ENCODE measurements around the gene NPAS1. TPM values are rescaled to one million over a fixed set of nuclear protein-coding genes. Genes with fewer than 3 reads are reported as not detected.

Gene NPAS1
- total RNA-seq, 1 experiment from 2014 or later: 4.6 TPM

- no peak for TF ChIP-seq REST (IDR thresholded peaks at IDR 0.05; ENCODE audit: low read depth)
- TF ChIP-seq ELF1 (IDR thresholded peaks at IDR 0.05; ENCODE audit: borderline replicate concordance, low read depth): no peak
- TF ChIP-seq CBX3 (IDR thresholded peaks at IDR 0.05; ENCODE audit: low read depth): no peak
- no peak for TF ChIP-seq SP1 (IDR thresholded peaks at IDR 0.05; ENCODE audit: low read depth)
- TF ChIP-seq SRF (IDR thresholded peaks at IDR 0.05; ENCODE audit: low read depth): no peak
- TF ChIP-seq SIN3A (IDR thresholded peaks at IDR 0.05; ENCODE audit: low read depth): no peak
- TF ChIP-seq EGR1 (IDR thresholded peaks at IDR 0.05; ENCODE audit: low read depth): no peak
- no peak for TF ChIP-seq ZNF274 (IDR thresholded peaks at IDR 0.05; ENCODE audit: low read depth, low read length)
- no peak for TF ChIP-seq RAD21 (IDR thresholded peaks at IDR 0.05; ENCODE audit: low read depth)
- TF ChIP-seq CEBPB (IDR thresholded peaks at IDR 0.05; ENCODE audit: low read depth): no peak
- TF ChIP-seq ZFX (IDR thresholded peaks at IDR 0.05): no peak
- no peak for TF ChIP-seq JUND (IDR thresholded peaks at IDR 0.05)
Observed at GRCh38 chr19:47018923-47019322, 714 bp upstream of the NPAS1 start (continued).

- no peaks in the 10 kb centered on the region for H4K20me1 ChIP-seq (ENCODE audit: insufficient read depth)
- intact Hi-C loops (cut with micrococcal nuclease): no loop called here
- H3K4me3 ChIP-seq (replicated peaks in 1 of 2; ENCODE audit: low read depth in 1 of 2, low read length in 2 of 2): peak overlapping the region; percentile 49 to 63; a peak in 2 of 4 replicates
- no peak for DNase-seq (ENCODE audit: low read depth, low spot score)
- H3K36me3 ChIP-seq (ENCODE audit: control insufficient read depth in 1 of 2, insufficient read depth in 2 of 2, low read length in 2 of 2): no peaks in the 10 kb centered on the region
- RAD21 ChIA-PET (ENCODE audit: low non-redundant PET in 1 of 2, low total read pairs in 2 of 2, uncharacterized antibody in 2 of 2, unreplicated experiment in 2 of 2): no interaction called here
- H2AFZ ChIP-seq (ENCODE audit: low read depth, low read length, poor library complexity, severe bottlenecking): no peak overlapping the region
- no peaks in the 10 kb centered on the region for H3K27me3 ChIP-seq (ENCODE audit: insufficient read depth, low read length)
- no peaks in the 10 kb centered on the region for H3K9me3 ChIP-seq (ENCODE audit: control insufficient read depth in 1 of 2, insufficient read depth in 1 of 2, low read depth in 1 of 2, low read length in 2 of 2)
- POLR2A ChIA-PET: interaction anchor here (1.1 kb wide), 1 partner anchor 7 kb away, joined by 3 read pairs; no protein-coding TSS in a partner anchor
- CTCF ChIA-PET: interaction anchor here (1.1 kb wide), 1 partner anchor 8 kb away, joined by 4 read pairs; no protein-coding TSS in a partner anchor
- H3K4me1 ChIP-seq (ENCODE audit: control insufficient read depth in 1 of 2, insufficient read depth in 2 of 2, low read length in 2 of 2): peaks cover 3 to 15% of the 10 kb centered on the region in 2 experiments; a peak in 3 of 4 replicates
- TF ChIP-seq ELF1 (IDR thresholded peaks at IDR 0.05; ENCODE audit: borderline replicate concordance, low read depth) (no peak), POLR2A (IDR thresholded peaks at IDR 0.05; ENCODE audit: borderline replicate concordance, extremely low read depth, insufficient read depth, insufficient read length) (no peak), ZFX (IDR thresholded peaks at IDR 0.05) (no peak), POLR2AphosphoS5 (IDR thresholded peaks at IDR 0.05; ENCODE audit: low read depth, low read length) (no peak)
- H3K4me2 ChIP-seq (ENCODE audit: low read length): peak overlapping the region; percentile 95
- H3K9ac ChIP-seq (ENCODE audit: low read length): peak overlapping the region; percentile 53; the same call in 1 of the 2 replicates
- H3K79me2 ChIP-seq (ENCODE audit: insufficient read depth, low read length): no peaks in the 10 kb centered on the region
- peak; percentile 62 for ATAC-seq
- no TSS peak for BruUV-seq (replicated peaks)
- H3K9me2 ChIP-seq (ENCODE audit: insufficient read depth): no peaks in the 10 kb centered on the region
- H3K27ac ChIP-seq (ENCODE audit: low read depth, low read length): no peak overlapping the region; the same call in 1 of the 2 replicates
Observed at GRCh38 chr19:47020132-47020805, 632 bp downstream of the NPAS1 start.
